Measurements from ENCODE around the gene DOCK3.

DNA sequence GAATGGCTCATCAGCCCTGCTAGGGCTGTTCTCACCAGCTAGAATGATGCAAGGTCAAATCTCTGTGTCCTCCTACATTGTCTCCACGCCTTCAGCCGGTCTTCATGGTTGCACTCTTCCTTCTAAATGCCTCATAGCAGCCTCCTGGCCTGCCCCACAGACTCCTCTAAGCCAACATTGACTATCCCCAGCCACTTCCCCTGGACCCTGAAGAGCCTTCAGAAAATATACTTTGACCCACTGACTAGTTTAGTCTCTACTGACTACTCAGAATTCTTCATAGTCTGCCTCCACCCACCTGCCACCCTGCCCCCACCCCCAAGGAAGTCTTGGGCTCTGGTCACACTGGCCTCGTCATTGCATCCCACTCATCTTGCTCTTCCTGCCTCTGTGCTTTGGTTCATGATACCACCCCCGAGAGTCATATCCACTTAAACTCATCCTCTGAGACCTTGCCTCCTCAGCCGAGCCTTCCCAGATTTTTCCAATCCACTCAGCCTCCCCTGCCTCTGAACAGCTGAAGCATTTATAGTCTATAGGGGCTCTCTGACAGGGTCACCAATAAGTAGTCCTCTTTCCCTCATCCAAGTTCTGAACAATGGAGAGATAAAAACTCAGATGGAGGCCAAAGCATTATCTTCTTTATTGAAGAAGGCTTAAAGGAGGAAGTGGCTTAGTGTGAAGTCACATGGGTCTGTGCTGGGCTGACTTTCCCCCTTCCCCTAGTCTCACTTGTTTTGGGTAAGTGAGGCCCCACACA, 9.5 kb upstream of the DOCK3 start:
- TF ChIP-seq, protein P1, sequence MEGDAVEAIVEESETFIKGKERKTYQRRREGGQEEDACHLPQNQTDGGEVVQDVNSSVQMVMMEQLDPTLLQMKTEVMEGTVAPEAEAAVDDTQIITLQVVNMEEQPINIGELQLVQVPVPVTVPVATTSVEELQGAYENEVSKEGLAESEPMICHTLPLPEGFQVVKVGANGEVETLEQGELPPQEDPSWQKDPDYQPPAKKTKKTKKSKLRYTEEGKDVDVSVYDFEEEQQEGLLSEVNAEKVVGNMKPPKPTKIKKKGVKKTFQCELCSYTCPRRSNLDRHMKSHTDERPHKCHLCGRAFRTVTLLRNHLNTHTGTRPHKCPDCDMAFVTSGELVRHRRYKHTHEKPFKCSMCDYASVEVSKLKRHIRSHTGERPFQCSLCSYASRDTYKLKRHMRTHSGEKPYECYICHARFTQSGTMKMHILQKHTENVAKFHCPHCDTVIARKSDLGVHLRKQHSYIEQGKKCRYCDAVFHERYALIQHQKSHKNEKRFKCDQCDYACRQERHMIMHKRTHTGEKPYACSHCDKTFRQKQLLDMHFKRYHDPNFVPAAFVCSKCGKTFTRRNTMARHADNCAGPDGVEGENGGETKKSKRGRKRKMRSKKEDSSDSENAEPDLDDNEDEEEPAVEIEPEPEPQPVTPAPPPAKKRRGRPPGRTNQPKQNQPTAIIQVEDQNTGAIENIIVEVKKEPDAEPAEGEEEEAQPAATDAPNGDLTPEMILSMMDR (IDR thresholded peaks at IDR 0.05), result no peak
- no peak for TF ChIP-seq POLR2A (IDR thresholded peaks at IDR 0.05)
